ENCODE measurements around the gene STK25.

GRCh38 chr2:241531161-241531722 lies 22.9 kb upstream of the STK25 start:
- TF ChIP-seq CTCF (IDR thresholded peaks at IDR 0.05; ENCODE audit: poor library complexity, severe bottlenecking) = no peak
- no peak for TF ChIP-seq POLR2AphosphoS5 (IDR thresholded peaks at IDR 0.05)
- no peak for TF ChIP-seq EZH2 (IDR thresholded peaks at IDR 0.05; ENCODE audit: borderline replicate concordance, insufficient read depth, low read length, poor library complexity, severe bottlenecking)
- no peak for TF ChIP-seq TAF1 (IDR thresholded peaks at IDR 0.05; ENCODE audit: low read depth)
- TF ChIP-seq SMC3 (conservative IDR thresholded peaks at IDR 0.05; ENCODE audit: poor library complexity) = no peak
- TF ChIP-seq EP300 (conservative IDR thresholded peaks at IDR 0.05; ENCODE audit: poor library complexity, severe bottlenecking) = no peak
- no peak for TF ChIP-seq REST (IDR thresholded peaks at IDR 0.05; ENCODE audit: borderline replicate concordance)
- TF ChIP-seq RAD21 (conservative IDR thresholded peaks at IDR 0.05) = no peak
